NCI-H226 (cell line): Measurements from ENCODE around the gene MUC12.
A peak's percentile ranks its signal among the peaks of the same experiment; 100 is the strongest.
"Not testable (repeated sequence)": the region's sequence is repeated elsewhere in the genome, so short reads cannot be mapped to it uniquely, and the experiment has no call there.

Experiments
- DNase-seq: peaks from one replicate; pipeline ENCODE4 v3.0.0-alpha.2; 2015

MUC12 gene

DNA sequence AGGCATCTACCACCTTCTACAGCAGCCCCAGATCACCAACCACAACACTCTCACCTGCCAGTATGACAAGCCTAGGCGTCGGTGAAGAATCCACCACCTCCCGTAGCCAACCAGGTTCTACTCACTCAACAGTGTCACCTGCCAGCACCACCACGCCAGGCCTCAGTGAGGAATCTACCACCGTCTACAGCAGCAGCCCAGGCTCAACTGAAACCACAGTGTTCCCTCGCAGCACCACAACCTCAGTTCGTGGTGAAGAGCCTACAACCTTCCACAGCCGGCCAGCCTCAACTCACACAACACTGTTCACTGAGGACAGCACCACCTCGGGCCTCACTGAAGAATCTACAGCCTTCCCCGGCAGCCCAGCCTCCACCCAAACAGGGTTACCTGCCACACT lies 29.2 kb downstream of the MUC12 start:
- DNase-seq, result not testable (repeated sequence)

DNA sequence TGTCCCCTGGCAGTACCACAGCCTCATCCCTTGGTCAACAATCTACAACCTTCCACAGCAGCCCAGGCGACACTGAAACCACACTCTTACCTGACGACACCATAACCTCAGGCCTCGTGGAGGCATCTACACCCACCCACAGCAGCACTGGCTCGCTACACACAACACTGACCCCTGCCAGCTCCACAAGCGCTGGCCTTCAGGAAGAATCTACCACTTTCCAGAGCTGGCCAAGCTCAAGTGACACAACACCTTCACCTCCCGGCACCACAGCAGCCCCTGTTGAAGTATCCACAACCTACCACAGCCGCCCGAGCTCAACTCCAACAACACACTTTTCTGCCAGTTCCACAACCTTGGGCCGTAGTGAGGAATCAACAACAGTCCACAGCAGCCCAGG lies 30.0 kb downstream of the MUC12 start:
- DNase-seq, result not testable (repeated sequence)

DNA sequence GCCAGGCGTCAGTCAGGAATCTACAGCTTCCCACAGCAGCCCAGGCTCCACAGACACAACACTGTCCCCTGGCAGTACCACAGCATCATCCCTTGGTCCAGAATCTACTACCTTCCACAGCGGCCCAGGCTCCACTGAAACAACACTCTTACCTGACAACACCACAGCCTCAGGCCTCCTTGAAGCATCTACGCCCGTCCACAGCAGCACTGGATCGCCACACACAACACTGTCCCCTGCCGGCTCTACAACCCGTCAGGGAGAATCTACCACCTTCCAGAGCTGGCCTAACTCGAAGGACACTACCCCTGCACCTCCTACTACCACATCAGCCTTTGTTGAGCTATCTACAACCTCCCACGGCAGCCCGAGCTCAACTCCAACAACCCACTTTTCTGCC lies 30.7 kb downstream of the MUC12 start:
- not testable (repeated sequence) for DNase-seq

DNA sequence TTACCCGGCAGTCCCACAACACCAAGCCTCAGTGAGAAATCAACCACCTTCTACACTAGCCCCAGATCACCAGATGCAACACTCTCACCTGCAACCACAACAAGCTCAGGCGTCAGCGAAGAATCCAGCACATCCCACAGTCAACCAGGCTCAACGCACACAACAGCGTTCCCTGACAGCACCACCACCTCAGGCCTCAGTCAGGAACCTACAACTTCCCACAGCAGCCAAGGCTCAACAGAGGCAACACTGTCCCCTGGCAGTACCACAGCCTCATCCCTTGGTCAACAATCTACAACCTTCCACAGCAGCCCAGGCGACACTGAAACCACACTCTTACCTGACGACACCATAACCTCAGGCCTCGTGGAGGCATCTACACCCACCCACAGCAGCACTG lies 33.0 kb downstream of the MUC12 start:
- not testable (repeated sequence) for DNase-seq

DNA sequence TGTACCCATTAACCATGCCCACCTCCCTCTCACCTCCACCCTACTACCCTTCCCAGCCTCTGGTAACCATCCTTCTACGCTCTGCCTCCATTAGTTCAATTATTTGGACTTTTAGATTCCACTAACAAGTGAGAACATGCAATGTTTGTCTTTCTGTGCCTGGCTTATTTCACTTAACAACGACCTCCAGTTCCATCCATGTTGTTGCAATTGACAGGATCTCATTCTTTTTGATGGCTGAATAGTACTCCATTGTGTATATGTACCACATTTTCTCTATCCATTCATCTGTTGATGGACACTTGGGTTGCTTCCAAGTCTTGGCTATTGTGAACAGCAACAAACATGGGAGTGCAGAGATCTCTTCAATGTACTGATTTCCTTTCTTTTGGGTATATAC lies 38.0 kb downstream of the MUC12 start:
- not testable (repeated sequence) for DNase-seq

DNA sequence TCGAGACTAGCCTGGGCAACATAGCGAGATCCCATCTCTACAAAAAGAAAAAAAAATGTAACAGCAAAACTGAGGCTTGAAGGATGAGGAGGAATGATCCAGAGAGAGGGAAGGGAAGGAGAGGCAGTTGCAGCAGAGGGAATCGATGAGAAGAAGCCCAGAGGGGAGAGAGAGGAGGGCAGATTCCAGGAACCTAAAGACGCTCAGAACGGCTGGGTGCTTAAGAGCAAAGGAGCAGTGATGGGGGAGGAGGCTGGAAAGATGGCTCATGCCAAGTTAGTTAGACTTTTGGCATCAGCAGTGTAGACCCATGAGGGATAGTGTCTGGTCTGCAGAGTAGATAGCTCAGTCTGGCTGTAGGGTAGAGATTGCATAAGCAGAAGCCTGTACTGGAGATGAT lies 40.3 kb downstream of the MUC12 start:
- no peak for DNase-seq

DNA sequence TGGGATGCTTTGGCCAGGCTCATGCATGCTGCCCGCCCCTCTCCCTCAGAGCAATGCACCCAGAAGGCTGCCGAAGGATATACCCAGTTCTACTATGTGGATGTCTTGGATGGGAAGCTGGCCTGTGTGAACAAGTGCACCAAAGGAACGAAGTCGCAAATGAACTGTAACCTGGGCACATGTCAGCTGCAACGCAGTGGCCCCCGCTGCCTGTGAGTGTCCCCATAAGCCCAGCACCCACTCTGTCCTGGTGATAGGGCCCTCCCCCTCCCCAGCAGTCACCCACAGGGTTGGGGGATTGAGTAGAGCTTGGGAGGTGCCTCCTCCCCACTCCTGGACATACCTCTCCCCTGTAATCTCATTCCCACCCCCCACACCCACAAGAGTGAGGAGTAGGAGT lies 43.6 kb downstream of the MUC12 start:
- DNase-seq, result no peak

DNA sequence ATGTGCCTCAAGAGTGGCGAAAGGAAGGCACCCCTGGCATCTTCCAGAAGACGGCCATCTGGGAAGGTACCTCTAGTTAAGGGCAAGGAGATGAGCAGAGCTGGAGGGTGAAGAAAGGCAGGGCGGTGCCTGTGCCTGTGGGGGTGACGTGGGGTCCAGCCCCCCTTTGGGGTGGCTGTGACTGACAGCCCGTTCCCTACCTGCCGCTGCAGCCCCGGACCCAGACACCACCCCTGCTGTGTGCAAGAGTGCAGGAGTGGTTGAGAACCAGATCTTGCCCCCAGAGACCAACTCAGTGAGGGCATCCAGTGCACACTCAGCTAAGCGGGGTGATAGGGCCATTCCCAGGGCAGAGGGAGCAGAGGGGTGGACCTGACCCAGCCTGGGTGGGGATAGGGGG lies 46.3 kb downstream of the MUC12 start:
- no peak for DNase-seq

DNA sequence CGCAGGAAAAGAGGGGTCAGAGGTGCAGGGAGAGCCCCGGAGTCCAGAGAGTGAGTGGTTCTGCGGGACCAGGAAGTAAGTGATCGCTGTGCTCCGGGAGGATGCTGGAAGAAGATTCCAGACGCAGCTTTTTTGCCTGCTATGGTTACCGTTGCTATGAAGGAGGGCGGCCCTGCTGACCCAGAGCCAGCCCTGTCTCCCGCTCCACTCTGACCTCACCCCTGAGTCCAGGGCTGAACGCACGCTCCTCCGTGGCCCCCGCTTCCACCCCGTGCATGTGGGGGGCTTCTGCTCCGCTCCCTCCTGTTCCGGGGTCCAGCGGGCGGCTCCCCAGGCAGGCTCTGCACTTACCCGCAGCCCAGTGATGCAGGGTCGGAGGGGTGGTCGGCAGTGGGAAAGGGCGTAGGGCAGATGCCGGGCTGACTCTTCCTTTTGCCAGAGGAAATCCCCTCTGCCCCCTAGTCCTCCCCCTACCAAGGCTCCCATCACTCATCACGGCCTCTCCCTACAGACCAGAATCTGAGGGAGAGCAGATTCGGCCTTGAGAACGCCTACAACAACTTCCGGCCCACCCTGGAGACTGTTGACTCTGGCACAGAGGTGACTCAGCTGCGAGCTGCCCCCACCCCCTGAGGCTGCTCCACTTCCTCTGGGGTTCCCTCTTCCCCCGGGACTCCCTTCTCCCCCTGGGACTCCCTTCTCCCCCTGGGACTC lies 47.9 kb downstream of the MUC12 start:
- peak; percentile 91 for DNase-seq

DNA sequence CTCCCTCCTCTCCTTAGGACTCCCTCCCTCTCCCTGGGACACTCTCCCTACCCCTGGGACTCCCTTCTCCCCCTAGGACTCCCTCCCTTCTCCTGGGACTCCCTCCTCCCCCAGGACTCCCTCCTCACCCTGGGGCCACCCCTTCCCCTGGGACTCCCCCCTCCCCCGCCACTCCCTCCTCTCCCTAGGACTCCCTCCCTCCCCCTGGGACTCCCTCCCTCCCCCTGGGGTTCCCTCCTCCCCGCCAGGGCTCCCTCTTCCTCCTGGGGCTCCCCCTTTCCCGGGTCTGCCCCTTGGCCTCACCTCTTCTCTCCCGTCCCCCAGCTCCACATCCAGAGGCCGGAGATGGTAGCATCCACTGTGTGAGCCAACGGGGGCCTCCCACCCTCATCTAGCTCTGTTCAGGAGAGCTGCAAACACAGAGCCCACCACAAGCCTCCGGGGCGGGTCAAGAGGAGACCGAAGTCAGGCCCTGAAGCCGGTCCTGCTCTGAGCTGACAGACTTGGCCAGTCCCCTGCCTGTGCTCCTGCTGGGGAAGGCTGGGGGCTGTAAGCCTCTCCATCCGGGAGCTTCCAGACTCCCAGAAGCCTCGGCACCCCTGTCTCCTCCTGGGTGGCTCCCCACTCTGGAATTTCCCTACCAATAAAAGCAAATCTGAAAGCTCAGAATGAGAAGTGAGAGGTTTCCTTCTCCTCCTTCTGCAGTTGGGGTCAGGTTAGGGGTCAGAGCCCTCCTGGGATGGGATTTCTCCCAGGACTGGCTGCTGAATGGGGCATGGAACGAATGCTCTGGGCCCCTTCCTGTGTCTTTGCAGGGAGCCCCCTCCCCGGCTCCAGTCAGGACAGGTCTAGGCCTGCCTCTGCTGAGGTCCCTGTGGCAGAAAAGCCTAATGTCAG lies 49.2 kb downstream of the MUC12 start:
- DNase-seq, result no peak

DNA sequence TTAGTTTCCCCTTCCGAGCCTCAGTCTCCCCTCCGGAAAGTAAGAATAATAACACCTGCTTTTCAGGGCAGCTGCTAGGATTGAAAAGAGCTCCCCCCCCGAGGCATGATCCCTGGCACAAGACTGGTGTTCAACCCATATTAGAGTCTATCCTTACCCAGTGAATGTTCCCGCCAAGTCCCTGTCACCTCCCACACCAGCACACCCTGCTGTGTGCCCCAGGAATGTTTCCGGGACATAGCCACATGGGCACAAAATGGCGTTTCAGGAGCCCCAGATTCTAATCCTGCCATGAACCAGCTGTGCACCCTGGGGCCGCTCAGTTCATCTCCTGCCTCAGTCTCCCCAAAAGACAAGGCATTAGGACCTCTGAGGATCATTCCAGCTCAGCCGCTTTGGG lies 51.1 kb downstream of the MUC12 start:
- no peak for DNase-seq

DNA sequence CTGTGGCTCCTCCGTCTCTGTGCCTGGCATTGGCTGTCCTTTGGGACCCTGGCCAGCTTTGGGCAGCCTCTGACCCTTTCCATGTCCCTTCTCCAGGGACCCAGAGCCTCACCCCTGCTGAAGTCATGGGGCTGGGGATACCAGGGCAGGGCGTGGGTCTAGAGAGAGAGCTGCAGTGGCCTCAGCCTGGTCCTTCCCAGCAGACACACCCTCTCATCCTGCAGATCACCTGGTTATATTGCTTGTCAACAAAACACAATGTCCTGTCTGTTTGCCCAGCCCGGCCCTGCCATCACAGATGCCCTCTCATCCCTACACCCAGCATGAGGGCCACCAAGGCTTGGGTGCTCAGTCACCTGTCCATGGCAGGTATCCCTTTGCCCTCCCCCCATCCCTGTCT lies 52.3 kb downstream of the MUC12 start:
- no peak for DNase-seq

DNA sequence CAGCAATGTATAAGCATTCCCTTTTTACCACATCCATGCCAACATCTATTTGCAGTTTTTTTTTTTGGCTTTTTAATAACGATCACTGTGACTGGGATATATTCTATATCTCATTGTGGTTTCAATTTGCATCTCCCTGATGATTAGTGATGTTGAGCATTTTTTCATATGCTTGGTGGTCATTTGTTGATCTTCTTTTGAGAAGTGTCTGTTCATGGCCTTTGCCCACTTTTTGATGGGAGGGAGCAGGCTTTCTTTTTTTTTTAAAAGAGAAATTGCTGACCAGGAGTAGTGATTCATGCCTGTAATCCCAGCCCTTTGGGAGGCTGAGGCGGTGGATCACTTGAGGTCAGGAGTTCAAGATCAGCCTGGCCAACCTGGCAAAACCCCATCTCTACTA lies 54.5 kb downstream of the MUC12 start:
- no peak for DNase-seq

DNA sequence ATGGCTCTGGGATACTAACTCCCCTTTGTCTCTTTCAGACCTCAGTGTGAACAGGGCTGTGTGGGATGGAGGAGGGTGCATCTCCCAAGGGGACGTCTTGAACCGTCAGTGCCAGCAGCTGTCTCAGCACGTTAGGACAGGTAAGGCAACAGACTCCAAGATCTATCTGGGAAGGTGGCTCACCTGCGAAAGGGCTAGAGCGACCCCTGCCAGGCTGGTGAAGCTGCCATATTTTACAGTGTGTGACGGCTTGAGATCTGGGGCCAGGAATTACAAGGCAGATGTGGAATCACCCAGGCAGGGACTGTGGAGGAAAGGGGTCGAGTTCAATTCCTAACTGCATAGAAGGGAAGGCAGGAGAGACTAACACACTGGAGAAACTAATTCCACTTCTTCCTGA lies 61.7 kb downstream of the MUC12 start:
- DNase-seq, result no peak

DNA sequence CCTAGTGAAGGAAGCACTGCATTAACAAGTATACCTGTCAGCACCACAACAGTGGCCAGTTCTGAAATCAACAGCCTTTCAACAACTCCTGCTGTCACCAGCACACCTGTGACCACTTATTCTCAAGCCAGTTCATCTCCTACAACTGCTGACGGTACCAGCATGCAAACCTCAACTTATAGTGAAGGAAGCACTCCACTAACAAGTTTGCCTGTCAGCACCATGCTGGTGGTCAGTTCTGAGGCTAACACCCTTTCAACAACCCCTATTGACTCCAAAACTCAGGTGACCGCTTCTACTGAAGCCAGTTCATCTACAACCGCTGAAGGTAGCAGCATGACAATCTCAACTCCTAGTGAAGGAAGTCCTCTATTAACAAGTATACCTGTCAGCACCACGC lies 66.6 kb downstream of the MUC12 start:
- DNase-seq, result no peak

DNA sequence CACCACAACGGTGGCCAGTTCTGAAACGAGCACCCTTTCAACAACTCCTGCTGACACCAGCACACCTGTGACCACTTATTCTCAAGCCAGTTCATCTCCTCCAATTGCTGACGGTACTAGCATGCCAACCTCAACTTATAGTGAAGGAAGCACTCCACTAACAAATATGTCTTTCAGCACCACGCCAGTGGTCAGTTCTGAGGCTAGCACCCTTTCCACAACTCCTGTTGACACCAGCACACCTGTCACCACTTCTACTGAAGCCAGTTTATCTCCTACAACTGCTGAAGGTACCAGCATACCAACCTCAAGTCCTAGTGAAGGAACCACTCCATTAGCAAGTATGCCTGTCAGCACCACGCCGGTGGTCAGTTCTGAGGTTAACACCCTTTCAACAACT lies 71.9 kb downstream of the MUC12 start:
- not testable (repeated sequence) for DNase-seq

DNA sequence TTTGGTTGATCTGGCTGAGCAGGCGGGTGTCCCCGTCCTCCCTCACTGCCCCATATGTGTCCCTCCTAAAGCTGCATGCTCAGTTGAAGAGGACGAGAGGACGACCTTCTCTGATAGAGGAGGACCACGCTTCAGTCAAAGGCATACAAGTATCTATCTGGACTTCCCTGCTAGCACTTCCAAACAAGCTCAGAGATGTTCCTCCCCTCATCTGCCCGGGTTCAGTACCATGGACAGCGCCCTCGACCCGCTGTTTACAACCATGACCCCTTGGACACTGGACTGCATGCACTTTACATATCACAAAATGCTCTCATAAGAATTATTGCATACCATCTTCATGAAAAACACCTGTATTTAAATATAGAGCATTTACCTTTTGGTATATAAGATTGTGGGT lies 89.0 kb downstream of the MUC12 start:
- DNase-seq, result peak; percentile 33

DNA sequence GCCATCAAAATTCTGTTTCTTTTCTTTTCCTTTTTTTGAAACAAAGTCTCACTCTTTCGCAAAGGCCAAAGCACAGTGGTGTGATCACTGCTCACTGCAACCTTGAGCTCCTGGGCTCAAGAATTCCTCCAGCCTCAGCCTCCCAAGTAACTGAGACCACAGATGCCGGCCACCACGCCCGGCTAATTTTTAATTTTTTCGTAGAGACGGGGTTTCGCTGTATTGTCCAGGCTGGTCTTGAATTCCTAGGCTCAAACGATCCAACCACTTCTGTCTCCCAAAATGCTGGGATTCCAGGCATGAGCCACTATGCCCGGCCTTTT lies 90.2 kb downstream of the MUC12 start:
- DNase-seq, result no peak

DNA sequence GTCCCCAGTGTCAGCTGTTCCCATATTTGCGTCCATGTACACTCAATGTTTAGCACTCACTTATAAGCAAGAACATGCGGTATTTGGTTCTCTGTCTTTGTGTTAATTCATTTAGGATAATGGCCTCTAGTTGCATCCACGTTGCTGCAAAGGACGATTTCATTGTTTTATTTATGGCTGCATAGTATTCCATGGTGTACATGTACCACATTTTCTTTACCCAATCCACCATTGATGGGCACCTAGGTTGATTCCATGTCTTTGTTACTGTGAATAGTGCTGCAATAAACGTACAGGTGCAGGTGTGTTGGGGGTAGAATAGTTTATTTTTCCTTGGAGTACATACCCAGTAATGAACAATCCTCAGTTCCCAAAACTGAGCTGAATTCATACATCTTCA lies 91.6 kb downstream of the MUC12 start:
- no peak for DNase-seq

DNA sequence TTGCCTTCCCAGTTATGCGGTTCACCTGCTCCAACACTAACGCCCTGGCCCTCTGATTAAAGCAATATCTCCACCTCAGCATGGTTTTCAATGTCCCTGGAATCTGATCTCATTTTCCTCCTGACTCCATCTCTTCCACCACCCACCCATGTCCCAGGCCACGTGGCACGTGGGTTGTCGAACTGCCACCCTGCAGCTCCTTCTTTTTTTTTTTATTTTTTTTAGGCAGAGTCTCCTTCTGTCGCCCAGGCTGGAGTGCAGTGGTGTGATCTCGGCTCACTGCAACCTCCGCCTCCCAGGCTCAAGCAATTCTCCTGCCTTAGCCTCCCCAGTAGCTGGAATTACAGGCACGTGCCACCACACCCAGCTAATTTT lies 94.8 kb downstream of the MUC12 start:
- DNase-seq, result not testable (repeated sequence)

DNA sequence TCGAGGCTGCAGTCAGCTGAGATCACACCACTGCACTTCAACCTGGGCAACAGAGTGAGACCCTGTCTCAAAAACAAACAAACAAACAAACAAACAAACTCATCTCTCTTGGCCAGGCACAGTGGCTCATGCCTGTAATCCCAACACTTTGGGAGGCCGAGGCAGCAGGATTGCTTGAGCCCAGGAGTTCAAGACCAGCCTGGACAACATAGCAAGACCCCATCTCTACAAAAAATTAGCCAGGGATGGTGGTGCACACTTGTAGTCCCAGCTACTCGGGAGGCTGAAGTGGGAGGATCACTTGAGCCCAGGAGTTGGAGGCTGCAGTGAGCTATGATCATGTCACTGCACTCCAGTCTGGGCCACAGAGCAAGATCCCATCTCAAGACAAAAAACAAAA lies 95.8 kb downstream of the MUC12 start:
- not testable (repeated sequence) for DNase-seq

DNA sequence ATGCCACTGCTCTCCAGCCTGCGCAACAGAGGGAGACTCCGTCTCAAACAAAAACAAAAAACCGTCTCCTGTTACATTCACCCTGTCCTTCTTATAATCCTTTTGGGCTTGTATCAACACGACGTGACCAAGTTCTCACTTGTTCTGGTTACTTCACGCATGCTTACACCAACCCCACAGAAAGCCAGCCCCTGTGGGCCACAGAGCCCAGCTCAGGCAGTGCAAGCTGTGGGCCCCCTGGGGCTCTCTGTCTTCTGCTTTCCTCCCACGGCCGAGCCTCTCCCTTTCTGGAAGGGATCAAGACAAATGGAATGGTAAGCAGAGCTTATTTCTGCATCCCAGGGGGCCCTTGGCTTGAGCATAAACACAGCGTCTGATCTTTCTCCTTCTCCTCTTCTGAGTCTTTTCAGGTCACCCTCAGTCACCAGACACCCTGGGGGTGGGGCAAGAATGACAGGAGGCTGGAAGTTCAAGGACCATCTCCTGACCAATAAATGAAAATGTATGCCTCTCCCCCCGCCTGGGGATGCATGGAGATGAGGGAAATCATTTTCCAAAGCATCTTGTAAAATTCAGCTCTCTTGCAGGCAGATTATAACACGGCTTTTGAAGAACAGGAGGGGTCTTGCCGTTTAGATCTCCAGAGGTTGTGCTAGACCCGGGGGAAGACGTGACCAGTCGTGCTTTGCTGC lies 96.9 kb downstream of the MUC12 start:
- DNase-seq, result no peak

DNA sequence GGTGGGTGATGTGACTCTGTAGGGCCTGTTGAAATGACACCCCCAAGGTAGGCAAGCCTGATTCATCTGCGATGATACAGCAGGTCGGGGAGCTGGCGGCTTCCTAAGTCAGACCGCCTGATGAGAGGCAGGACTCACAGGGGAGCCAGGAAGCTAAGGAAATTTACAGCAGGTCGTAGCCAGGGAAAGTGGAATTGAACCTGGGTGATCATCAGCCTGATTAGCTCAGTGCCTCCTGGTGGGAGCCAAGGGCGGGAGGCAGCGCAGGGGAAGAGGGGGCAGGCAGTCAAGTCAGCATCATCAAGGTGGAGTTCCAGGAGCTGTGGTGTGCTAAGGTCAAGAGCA lies 97.4 kb downstream of the MUC12 start:
- no peak for DNase-seq

DNA sequence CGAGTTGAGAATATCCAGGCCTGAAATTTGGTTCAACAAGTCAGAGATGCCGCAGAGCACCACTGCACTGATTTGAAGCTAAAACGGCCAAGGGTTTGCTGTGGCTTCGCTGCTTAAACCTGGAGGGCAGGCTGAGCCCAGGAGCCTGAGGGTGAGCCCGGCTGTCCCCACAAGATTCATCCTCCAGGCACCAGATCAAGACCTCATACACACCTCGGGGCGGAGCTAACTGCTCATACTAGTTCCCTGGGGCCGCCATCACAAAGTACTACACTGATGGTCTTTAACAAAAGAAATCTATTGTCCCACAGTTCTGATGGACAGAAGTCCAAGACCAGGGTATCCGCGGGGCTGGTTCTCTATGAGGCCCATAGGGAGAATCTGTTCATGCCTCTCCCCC lies 99.0 kb downstream of the MUC12 start:
- no peak for DNase-seq
